Fibroblast of gingiva (primary cell): ENCODE results near the gene PDIA3.
A peak's percentile ranks its signal among the peaks of the same experiment; 100 is the strongest.
"Not testable (repeated sequence)": the region's sequence is repeated elsewhere in the genome, so short reads cannot be mapped to it uniquely, and the experiment has no call there.

Experiments
- DNase-seq: peaks from one replicate; pipeline ENCODE4 v3.0.0-alpha.2; 2011; ENCODE audit warnings: low read depth

PDIA3 gene

DNA sequence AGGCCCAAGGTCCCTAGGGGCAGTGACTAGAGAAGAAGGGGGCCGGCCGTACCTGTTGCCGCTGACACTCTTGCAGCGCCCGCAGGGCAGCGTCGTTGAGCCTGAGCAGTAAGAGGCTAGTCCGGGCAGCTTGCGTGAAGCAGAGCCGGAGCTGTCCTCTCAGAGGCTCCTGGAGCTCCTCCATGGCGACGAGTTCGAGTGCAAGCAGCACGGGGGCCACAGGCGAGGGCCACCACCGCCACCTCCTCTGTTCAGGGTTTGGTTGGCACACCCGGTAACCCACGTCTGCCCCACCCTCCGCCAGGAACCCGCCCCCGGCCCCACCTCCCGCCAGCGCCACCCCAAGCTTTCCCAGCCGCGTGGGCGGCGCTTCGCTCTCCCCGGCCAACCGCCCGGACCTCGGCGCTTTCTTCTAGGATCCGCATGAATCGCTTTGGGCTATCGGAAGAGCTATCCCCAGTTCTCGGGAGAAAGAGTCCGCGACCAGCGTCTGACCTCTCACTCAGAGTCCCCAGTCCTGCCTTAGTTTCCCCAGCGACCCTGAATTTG lies 30.6 kb downstream of the PDIA3 start, which contains the start of gene ELL3:
Gene ELL3 (minus strand): TSS at position 249 of the 549 bp plus-strand sequence. CDS start 65 bp downstream, at position 184.
- peak; percentile 65 for DNase-seq

DNA sequence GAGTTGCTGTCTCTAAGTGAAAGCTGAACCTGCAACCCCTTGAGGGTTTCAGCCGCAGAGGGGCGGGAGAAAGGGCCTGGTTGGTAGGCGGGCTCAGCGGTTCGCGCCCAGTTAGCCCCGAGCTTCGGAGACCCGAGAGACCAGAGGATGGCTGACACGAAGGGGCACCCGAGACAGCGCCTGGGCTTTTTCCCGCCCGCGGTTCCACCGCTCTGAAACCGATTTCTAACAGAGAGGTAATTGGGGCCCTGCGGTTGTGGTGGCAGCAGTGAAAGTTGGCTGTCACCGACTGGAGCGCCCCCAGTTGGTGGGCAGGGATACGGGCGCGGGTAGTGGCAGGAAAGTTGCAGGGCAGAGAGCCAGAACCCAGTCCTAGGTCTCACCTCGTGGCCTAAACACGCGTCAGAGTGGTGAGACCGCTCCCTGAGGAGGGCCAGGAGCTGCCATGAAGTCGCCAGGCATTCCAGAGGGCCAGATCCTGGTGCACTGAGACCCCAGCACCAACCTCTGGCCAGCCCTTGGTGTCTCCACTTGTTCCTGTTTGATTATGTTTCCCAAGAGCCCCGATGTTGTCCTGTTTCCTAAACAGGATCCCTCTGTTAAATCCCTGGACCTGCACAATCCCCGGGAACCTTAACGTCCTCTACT lies 31.2 kb downstream of the PDIA3 start:
- peak; percentile 70 for DNase-seq

DNA sequence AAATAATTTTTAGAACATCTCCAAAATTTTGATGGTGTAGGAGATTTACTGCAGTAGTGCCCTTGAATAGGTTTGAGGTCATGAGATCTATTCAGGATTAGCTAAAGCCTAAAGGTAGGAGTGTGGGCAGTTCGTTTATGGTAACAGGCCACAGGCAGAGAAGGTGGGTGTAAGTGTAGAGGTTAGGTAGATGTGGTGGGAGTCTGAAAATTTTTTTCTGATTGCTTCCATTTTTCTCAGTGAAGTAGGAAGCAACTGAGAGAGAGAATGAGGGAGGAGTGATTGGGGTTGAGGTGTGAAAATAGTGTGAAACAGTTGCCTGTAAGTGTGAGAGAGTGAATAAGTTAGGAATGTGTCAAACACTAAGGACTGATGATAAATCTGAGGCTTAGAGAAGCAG lies 32.8 kb downstream of the PDIA3 start:
- no peak for DNase-seq

DNA sequence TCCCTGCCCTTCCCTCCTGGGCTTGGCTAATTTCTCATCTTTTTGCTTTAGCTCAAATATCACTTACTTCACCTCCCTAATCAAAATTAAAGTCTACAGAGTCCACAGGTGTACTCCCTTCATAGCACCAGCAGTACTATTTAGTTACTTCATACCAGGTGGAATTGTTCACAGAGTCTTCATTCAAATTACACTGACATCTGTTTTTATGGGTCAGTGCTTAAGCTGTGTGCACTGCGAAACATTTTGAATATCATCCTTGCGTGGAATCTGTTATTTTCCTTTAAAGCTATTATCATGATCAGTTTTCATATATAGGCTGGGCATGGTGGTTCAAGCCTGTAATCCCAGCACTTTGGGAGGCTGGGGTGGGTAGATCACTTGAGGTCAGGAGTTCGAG lies 43.2 kb downstream of the PDIA3 start:
- DNase-seq, result no peak

DNA sequence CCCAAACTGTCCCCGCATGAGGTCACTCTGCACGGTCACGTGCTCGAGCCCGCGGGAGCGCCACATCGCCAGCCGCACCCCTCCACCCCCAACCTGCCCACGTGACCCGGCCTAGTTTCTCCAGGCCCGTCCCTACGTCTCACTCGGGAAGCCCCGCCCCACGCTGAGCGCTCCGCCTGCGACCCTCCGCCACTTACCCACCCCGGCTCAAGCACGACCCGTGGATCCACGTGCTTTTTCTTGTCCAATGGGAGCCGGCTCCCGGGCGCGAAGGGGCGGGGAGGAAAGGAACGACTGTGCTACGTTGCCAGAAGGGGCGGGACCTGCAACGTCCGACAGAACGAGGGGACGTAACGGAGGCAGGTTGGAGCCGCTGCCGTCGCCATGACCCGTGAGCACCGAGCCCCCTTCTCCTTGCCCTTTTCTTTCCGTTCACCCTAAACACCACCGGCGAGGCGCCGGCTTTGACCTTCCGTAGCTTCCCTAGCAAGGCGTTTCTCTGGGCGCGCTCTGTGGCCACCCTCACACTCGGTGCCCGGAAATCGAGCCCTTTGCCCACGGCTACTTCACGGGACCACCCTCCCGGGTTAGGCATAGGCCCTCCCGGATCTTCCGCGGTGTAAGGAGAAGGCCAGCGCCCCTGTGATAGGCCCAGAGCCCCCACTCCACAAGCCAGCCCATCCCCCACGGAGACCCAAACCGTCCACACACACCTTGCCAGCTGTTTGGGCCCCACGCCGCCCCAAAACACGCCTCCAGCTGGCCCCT lies 45.9 kb downstream of the PDIA3 start, which contains the start of gene SERF2:
Gene SERF2 (plus strand): TSS at position 328 of the 768 bp plus-strand sequence. CDS start 57 bp downstream, at position 385.
- peak; percentile 100 for DNase-seq

DNA sequence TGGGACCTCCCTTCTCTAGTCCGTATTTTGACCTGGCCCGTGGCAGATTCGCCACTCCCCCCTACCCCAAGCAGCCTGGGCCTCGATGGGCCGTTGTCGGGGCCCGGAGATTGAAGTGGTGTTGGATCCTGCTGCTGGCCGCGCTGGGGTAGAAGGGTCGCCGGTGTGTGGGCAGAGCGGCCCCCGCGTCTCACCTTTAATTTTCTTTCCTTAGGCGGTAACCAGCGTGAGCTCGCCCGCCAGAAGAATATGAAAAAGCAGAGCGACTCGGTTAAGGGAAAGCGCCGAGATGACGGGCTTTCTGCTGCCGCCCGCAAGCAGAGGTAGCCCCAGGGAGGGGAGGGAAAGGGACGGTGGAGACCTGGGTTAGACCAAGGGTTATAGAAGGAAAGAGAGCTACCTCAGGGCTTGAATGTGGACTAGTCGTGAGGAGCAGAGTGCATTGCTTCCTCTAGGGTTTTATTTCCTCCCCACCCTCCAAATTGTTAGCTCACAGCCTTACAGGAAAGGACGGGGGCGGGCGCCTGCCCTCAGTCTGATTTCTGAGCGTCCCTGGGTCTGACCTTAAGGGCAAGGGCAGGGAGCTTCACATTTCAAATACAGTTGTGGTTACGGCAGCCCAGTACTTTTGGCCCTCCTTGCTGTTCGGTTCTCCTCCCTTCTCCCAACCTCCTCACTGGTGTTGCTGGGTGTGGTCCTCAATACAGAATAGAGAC lies 46.7 kb downstream of the PDIA3 start:
- peak; percentile 40 for DNase-seq

DNA sequence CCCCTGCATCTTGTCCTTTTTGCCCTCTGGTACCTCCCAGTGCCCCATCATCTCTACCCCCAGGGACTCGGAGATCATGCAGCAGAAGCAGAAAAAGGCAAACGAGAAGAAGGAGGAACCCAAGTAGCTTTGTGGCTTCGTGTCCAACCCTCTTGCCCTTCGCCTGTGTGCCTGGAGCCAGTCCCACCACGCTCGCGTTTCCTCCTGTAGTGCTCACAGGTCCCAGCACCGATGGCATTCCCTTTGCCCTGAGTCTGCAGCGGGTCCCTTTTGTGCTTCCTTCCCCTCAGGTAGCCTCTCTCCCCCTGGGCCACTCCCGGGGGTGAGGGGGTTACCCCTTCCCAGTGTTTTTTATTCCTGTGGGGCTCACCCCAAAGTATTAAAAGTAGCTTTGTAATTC lies 47.4 kb downstream of the PDIA3 start:
- no peak for DNase-seq

DNA sequence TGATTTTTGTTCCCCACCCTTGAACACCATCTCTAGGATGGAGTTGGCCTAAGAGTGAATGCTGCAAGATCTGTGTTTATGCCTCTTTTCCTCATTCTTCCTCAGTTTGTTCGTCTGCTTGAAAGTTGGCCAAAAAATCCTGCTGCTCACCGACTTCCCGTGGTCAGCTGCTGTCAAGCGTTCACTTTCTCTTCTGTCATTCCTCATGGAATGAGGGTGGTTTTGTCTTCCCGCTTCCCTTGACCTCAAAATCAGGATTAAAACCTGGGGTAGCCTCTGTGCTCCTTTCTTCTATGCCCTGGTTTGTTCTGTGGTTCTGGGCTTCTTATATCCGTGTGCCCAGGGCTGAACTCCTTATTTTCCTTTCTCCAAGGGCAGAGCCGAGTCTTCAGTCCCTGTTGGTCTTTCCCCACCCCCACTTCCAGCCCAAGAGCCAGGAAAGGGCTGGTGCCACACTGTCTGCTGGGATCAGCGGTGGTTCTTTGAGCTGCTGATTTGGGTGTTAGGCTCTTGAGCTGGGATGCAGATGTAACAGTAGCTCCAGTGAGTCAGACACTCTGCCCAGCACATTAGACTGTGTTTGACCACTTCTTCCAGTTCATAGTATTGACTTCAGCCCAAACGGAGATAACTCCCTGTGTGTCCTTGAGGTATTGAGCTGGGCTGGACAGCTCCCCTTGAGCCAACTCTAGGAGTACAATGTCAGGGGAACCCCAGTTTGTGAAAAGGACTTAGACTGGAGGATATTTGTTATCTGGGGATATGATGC lies 48.2 kb downstream of the PDIA3 start:
- peak; percentile 33 for DNase-seq

DNA sequence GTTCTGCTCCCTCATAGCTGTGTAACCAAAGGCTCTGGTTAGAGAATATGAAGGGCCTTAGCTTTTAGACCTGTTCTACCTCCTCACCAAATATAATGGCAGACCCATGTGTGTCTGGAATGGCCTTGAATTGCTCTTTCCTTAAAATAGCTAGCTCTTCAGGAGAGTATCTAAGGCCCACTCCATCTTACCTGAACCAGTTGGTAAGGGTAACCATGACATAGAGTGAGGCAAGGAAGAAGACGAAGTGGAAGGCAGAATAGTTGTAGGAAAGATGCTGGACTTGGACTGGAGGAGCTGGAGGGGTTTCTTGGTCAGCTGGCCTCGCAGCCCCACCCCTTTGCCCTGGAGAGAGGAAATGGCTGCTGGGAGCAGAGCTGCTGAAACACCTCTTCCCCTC lies 49.0 kb downstream of the PDIA3 start:
- no peak for DNase-seq

DNA sequence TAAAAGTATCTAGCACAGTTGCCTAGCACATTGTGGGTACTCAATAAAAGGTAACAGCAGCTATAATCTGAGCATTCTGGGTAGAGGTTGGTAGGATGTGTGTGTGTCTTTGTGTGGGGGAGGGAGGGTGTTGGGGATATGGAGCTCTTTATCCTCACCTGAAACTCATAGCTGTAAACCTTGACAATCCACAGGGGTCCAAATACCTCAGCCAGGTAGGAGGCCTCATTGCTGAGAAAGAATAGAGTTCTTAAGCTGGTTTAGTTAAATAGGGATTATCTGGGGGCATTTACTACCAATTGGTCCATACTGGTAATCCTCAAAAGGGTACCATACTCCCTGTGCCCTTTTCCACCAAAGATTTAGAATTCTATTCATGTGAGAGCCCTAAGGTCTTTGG lies 49.8 kb downstream of the PDIA3 start:
- no peak for DNase-seq

DNA sequence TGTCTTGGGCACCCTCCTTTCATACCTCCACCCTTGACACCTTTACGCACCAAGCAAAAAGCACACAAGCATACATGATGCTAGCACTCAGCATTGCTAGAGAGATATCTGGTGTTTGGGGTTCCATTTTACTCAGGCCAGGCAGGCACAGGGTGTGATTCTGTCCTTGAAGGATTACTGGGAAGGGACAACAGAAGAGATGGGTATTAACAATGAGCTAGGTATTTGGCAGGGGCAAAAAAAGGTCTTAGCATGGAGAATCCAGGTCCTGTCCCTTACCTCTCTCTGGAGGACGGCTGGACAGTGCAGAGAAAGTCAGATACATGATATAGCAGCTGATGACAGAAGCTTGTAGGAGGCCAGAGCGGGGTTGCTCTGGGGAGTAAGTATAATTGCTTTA lies 50.3 kb downstream of the PDIA3 start:
- DNase-seq, result no peak

DNA sequence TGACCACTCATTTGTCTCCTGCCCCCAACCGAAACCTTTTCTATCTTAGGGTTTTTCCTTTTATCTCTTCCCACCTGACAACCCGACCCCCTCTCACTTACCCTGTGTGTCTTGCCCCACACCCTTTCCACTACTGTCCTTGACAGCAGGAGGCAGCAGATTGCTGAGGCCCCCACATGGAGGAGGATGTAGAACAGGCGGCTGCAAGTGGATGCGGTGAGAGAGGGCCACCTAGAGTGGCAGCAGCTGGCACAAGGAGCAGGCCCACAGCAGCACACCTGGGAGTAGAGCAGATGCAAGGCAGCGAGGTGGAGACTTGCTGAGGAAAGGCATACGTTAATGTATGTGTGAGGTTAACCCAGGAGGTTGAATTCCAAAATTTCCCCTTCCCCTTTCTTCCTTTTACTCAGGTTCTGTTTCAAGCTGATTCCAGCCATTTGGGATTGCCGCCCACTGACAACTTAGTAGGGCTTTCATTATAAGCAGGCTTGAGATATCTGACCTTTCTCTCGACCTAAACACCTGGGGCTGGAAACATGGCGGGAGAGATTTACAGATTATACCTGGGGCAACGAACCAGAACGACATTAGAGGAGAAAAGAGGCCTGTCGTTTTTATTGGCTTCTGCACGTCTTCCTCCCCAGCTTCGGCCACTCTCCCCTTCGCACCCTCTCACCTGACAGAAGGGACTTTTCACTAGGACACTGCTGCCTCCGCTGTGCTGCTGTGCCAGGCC lies 53.1 kb downstream of the PDIA3 start:
- DNase-seq, result no peak

DNA sequence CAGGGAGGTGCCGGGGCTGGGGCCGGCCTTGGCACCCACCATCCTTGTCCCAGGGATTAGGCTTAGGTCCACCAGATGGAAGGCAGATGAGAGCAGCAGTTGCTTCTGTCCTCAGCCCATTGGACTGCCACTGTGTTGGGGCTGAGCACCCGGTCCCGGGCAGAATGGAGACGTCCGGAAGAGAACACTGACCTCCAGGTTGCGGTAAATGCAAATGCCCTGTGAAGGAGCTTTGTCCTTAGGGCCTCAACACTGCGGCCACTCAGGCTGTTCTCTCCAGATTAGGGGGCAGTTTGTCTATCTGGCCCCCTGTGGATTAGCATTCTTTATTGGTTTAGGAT lies 53.7 kb downstream of the PDIA3 start, which contains the start of gene SERINC4:
Gene SERINC4 (minus strand): TSS at position 276 of the 341 bp plus-strand sequence. CDS start 234 bp downstream, at position 42.
- no peak for DNase-seq

DNA sequence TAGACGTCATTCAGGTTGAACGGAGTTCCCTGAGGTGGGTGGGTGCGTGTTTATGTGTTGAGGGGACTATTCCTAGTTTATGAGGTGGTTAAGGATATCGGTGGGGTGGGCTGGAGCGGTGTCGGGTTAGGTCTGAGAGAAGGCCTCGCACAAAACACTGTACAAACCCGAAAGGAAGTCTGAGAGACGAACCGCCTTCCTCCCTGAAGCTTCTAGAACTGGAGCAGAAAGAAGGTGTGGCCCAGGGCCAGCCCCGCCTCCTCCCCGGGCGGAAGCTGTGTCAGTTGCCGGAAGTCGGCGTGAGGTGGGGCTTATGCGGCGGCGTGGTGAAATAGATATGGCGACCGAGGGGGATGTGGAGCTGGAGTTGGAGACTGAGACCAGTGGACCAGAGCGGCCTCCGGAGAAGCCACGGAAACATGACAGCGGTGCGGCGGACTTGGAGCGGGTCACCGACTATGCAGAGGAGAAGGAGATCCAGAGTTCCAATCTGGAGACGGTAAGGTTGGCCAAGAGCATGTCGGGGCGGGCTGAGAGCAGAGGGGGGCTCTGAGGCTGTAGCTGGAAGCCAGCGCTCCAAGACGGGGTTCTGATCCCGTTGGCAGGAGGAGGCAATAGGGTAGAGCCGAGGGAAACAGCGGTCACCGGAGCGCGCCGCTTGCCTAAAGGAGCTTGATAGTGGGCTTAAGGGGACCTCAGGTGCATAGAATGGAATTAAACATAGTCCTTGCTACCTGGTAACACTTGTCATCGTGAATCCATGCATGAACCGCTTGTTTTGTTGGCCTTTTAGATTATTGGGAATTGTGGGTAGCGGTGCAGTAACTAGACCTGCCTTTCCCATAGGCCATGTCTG lies 54.3 kb downstream of the PDIA3 start, which contains the start of gene HYPK:
Gene HYPK (plus strand): TSS at position 314 of the 856 bp plus-strand sequence. CDS start 24 bp downstream, at position 338.
- DNase-seq, result peak; percentile 90

DNA sequence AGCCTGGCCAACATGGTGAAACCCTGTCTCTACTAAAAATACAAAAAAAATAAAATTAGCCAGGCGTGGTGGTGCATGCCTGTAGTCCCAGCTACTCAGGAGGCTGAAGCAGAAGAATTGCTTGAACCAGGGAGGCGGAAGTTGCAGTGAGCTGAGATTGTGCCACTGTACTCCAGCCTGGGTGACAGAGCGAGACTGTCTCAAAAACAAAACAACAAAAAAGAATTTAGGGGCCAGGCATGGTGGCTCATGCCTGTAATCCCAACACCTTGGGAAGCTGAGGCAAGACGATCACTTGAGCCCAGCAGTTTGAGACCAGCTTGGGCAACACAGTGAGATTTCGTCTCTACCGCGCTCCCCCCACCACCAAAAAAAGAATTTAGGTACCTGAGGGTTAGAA lies 56.4 kb downstream of the PDIA3 start:
- not testable (repeated sequence) for DNase-seq

DNA sequence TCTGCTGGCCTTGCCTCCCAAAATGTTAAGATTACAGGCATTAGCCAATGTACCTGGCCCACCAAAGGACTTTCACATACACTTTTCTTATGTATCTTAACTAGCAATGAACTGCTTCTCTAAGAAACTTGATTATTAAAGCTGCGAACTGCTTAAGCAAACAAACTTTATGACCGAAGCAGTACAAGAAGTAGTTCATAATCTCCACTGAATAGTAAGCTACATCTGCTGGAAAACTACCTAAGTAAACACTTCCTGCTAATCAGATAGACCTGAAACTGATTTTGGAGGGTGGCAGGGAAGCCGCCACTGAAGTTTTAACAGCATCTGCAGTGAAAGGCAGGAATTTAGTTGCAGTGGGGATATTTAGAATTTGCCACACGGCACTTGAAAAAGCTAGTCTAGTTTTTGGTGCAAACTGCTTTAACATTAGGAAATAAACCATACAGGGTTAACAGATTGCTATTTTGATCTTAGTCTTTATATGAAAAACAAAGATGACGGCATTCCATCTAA lies 62.3 kb downstream of the PDIA3 start:
- DNase-seq, result no peak

DNA sequence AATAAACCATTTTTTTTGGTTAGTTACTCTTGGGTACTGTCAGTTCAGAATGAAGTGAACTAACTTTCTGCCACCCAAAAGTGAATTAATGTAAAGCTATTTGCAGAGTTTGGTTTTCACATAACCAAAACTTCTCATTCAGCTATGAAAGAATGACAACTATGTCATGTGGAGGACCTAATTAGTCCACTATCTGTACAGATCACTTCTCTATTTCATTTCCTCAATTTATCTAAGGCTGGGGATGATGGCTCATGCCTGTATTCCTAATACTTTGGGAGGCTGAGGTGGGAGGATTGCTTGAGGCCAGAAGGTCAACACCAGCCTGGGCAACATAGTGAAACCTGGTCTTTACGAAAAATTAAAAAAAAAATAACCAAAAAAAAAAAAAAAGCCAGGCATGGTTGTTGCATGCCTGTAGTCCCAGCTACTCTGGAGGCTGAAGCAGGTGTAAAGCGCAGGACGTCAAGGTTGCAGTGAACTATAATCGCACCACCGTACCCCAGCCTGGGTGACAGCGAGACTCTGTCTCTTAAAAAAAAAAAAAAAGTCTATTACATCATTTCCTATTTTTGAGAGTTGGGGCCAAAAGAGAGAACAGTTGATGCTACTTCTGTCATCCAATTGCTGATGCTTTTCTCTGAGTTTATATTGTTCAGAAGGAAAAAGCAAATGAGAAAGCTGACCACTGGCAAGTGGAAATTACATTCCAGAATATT lies 62.9 kb downstream of the PDIA3 start:
- DNase-seq, result no peak

DNA sequence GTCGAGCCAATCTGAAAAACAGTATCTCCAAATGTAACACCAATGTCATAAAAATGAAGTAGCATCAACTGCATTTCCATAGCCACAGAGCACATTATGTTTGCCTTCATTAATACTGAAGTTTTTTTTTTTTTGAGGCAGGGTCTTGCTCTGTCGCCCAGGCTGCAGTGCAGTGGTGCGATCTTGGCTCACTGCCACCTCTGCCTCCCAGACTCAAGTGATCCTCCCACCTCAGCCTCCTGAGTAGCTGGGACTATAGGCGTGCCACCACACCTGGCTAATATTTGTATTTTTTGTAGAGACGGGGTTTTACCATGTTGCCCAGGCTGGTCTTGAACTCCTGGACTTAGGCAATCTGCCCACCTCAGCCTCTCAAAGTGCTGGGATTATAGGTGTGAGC lies 68.8 kb downstream of the PDIA3 start:
- DNase-seq, result not testable (repeated sequence)

DNA sequence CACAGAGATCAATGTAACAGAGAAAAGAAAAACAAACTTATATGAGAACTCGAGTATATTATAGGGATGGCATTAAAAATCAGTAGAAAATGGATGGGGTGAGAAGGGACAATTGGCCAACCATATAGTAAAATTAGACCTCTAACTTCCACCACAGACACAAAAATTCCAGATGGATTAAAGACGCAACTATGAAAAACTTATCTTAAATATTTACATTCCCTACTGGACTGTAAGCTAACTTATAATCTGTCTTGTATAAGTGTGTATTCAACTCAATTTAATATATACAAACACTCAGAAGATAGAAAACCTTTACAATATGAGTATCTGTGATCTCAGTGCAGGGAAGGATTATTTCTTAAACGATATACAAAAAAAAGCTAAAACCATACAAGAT lies 75.3 kb downstream of the PDIA3 start:
- no peak for DNase-seq
